ENCODE data around the gene HDHD3.

DNA sequence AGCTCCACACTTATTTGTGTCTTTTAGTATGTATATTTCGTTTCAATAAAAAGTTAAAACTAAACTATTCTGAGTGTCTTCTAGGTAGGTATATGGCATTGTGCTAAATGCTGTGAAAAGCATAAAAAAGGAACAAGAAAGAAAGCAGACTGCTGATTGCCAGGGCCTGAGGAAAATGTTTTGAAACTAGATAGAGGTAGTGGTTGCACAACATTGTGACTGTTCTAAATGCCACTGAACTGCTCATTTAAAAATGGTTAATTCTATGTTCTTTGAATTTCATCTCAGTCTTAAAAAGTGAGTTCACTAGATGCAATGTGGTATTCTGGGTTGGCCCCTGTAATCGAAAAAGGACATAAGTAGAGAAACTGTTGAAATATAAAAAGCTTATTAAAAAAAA, 26.9 kb upstream of the HDHD3 start:
- TF ChIP-seq, protein P1, sequence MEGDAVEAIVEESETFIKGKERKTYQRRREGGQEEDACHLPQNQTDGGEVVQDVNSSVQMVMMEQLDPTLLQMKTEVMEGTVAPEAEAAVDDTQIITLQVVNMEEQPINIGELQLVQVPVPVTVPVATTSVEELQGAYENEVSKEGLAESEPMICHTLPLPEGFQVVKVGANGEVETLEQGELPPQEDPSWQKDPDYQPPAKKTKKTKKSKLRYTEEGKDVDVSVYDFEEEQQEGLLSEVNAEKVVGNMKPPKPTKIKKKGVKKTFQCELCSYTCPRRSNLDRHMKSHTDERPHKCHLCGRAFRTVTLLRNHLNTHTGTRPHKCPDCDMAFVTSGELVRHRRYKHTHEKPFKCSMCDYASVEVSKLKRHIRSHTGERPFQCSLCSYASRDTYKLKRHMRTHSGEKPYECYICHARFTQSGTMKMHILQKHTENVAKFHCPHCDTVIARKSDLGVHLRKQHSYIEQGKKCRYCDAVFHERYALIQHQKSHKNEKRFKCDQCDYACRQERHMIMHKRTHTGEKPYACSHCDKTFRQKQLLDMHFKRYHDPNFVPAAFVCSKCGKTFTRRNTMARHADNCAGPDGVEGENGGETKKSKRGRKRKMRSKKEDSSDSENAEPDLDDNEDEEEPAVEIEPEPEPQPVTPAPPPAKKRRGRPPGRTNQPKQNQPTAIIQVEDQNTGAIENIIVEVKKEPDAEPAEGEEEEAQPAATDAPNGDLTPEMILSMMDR (conservative IDR thresholded peaks at IDR 0.05; ENCODE audit: low read length), result no peak
- TF ChIP-seq EZH2phosphoT487 (IDR thresholded peaks at IDR 0.05; ENCODE audit: borderline replicate concordance, low read depth, low read length), result no peak

All from OCI-LY7 (cell line).